ENCODE measurements around the gene CCDC70.

CCDC70 gene

GRCh38 chr13:51849145-51850101, 12.3 kb upstream of the CCDC70 start:
- H3K4me3 ChIP-seq: no peak overlapping the region

GRCh38 chr13:51856027-51856736, 5.6 kb upstream of the CCDC70 start:
- Histone ChIP-seq H3K27ac (no peak overlapping the region), H3K4me3 (no peak overlapping the region)

More at GRCh38 chr13:51849145-51850101, 12.3 kb upstream of the CCDC70 start:
- no peak overlapping the region for H3K27ac ChIP-seq

- H3K27ac ChIP-seq: no peak overlapping the region
- no peak overlapping the region for H3K4me3 ChIP-seq
Observed at GRCh38 chr13:51856998-51857397, 4.8 kb upstream of the CCDC70 start.

- H3K27ac ChIP-seq: no peak overlapping the region
- no peak overlapping the region for H3K4me3 ChIP-seq
Observed at GRCh38 chr13:51858433-51859247, 3.1 kb upstream of the CCDC70 start.

GRCh38 chr13:51862957-51863356, 1.2 kb downstream of the CCDC70 start:
- H3K4me3 ChIP-seq: no peak overlapping the region
- H3K27ac ChIP-seq: no peak overlapping the region

GRCh38 chr13:51865838-51866237, 4.1 kb downstream of the CCDC70 start:
- Histone ChIP-seq H3K4me3 (no peak overlapping the region), H3K27ac (no peak overlapping the region)

- Histone ChIP-seq H3K4me3 (no peak overlapping the region), H3K27ac (no peak overlapping the region)
Observed at GRCh38 chr13:51867062-51867461, 5.3 kb downstream of the CCDC70 start.

- no peak overlapping the region for H3K27ac ChIP-seq
- no peak overlapping the region for H3K4me3 ChIP-seq
Observed at GRCh38 chr13:51869916-51870315, 8.1 kb downstream of the CCDC70 start.

GRCh38 chr13:51870616-51871015, 8.8 kb downstream of the CCDC70 start:
- no peak overlapping the region for H3K27ac ChIP-seq
- no peak overlapping the region for H3K4me3 ChIP-seq

- Histone ChIP-seq H3K27ac (no peak overlapping the region), H3K4me3 (no peak overlapping the region)
Observed at GRCh38 chr13:51873117-51873798, 11.5 kb downstream of the CCDC70 start.

GRCh38 chr13:51873837-51874236, 12.1 kb downstream of the CCDC70 start:
- Histone ChIP-seq H3K27ac (no peak overlapping the region), H3K4me3 (no peak overlapping the region)

- no peak overlapping the region for H3K4me3 ChIP-seq
Observed at GRCh38 chr13:51874651-51875050, 12.9 kb downstream of the CCDC70 start.

GRCh38 chr13:51879133-51879532, 17.4 kb downstream of the CCDC70 start:
- H3K27ac ChIP-seq: no peak overlapping the region
- no peak overlapping the region for H3K4me3 ChIP-seq

More at GRCh38 chr13:51874651-51875050, 12.9 kb downstream of the CCDC70 start:
- H3K27ac ChIP-seq: no peak overlapping the region

GRCh38 chr13:51881296-51881695, 19.5 kb downstream of the CCDC70 start:
- Histone ChIP-seq H3K27ac (no peak overlapping the region), H3K4me3 (no peak overlapping the region)

- H3K27ac ChIP-seq: no peak overlapping the region
- no peak overlapping the region for H3K4me3 ChIP-seq
Observed at GRCh38 chr13:51882570-51883225, 20.9 kb downstream of the CCDC70 start.

GRCh38 chr13:51883226-51883600, 21.4 kb downstream of the CCDC70 start:
- H3K27ac ChIP-seq: no peak overlapping the region

GRCh38 chr13:51885651-51886050, 23.9 kb downstream of the CCDC70 start:
- H3K27ac ChIP-seq: no peak overlapping the region
- H3K4me3 ChIP-seq: no peak overlapping the region

More at GRCh38 chr13:51883226-51883600, 21.4 kb downstream of the CCDC70 start:
- H3K4me3 ChIP-seq: no peak overlapping the region

- Histone ChIP-seq H3K4me3 (no peak overlapping the region), H3K27ac (no peak overlapping the region)
Observed at GRCh38 chr13:51887468-51887867, 25.7 kb downstream of the CCDC70 start.

GRCh38 chr13:51892657-51893056, 30.9 kb downstream of the CCDC70 start:
- Histone ChIP-seq H3K4me3 (no peak overlapping the region), H3K27ac (no peak overlapping the region)

All from skin epidermis (tissue), 12 donors.